ENCODE data around the gene ARHGAP22. TPM values are rescaled to one million over a fixed set of nuclear protein-coding genes. Genes with fewer than 3 reads are reported as not detected.

The ARHGAP22 gene
- polyA plus RNA-seq, 1 donor from 2014 or later: 0.15 TPM

DNA sequence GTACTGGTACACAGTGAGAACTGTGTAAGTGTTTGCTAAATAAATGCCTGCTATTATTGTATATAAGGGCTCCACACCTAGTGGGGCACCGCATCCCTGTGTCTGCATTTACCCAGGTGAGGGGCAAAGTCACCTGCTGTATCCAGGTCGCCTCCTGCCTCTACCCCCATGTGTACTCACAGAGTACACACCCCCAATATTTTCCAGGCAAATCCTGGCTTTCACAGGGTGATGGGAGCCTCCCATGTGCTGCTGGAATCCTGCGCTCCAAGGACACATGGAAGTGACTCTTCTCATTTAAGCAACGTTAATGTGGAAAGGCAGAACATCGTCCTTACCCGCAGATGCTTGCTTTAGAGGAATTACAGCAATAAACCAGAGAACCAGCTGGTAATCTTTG is 48.2 kb downstream of the ARHGAP22 start:
- no peak overlapping the region for H2AFZ ChIP-seq (ENCODE audit: low read depth, low read length)
- no peak overlapping the region for H3K9ac ChIP-seq (ENCODE audit: low read length)
- H3K27ac ChIP-seq (ENCODE audit: low read length): no peak overlapping the region
- H3K4me3 ChIP-seq (ENCODE audit: low read length): no peak overlapping the region
- no peaks in the 10 kb centered on the region for H3K27me3 ChIP-seq (ENCODE audit: insufficient read depth, low read depth, low read length)
- TF ChIP-seq TAF1 (IDR thresholded peaks at IDR 0.05; ENCODE audit: low read depth) (no peak), RAD21 (conservative IDR thresholded peaks at IDR 0.05) (no peak), EP300 (conservative IDR thresholded peaks at IDR 0.05; ENCODE audit: poor library complexity, severe bottlenecking) (no peak), MXI1 (conservative IDR thresholded peaks at IDR 0.05; ENCODE audit: poor library complexity, severe bottlenecking) (no peak), SMC3 (conservative IDR thresholded peaks at IDR 0.05; ENCODE audit: poor library complexity) (no peak), EZH2 (IDR thresholded peaks at IDR 0.05; ENCODE audit: borderline replicate concordance, insufficient read depth, low read length, poor library complexity, severe bottlenecking) (no peak), POLR2AphosphoS5 (IDR thresholded peaks at IDR 0.05) (no peak)
- TF ChIP-seq, protein P1, sequence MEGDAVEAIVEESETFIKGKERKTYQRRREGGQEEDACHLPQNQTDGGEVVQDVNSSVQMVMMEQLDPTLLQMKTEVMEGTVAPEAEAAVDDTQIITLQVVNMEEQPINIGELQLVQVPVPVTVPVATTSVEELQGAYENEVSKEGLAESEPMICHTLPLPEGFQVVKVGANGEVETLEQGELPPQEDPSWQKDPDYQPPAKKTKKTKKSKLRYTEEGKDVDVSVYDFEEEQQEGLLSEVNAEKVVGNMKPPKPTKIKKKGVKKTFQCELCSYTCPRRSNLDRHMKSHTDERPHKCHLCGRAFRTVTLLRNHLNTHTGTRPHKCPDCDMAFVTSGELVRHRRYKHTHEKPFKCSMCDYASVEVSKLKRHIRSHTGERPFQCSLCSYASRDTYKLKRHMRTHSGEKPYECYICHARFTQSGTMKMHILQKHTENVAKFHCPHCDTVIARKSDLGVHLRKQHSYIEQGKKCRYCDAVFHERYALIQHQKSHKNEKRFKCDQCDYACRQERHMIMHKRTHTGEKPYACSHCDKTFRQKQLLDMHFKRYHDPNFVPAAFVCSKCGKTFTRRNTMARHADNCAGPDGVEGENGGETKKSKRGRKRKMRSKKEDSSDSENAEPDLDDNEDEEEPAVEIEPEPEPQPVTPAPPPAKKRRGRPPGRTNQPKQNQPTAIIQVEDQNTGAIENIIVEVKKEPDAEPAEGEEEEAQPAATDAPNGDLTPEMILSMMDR (IDR thresholded peaks at IDR 0.05; ENCODE audit: poor library complexity, severe bottlenecking): no peak
- TF ChIP-seq, protein P2, sequence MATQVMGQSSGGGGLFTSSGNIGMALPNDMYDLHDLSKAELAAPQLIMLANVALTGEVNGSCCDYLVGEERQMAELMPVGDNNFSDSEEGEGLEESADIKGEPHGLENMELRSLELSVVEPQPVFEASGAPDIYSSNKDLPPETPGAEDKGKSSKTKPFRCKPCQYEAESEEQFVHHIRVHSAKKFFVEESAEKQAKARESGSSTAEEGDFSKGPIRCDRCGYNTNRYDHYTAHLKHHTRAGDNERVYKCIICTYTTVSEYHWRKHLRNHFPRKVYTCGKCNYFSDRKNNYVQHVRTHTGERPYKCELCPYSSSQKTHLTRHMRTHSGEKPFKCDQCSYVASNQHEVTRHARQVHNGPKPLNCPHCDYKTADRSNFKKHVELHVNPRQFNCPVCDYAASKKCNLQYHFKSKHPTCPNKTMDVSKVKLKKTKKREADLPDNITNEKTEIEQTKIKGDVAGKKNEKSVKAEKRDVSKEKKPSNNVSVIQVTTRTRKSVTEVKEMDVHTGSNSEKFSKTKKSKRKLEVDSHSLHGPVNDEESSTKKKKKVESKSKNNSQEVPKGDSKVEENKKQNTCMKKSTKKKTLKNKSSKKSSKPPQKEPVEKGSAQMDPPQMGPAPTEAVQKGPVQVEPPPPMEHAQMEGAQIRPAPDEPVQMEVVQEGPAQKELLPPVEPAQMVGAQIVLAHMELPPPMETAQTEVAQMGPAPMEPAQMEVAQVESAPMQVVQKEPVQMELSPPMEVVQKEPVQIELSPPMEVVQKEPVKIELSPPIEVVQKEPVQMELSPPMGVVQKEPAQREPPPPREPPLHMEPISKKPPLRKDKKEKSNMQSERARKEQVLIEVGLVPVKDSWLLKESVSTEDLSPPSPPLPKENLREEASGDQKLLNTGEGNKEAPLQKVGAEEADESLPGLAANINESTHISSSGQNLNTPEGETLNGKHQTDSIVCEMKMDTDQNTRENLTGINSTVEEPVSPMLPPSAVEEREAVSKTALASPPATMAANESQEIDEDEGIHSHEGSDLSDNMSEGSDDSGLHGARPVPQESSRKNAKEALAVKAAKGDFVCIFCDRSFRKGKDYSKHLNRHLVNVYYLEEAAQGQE (IDR thresholded peaks at IDR 0.05; ENCODE audit: borderline replicate concordance): no peak
- no peaks in the 10 kb centered on the region for H3F3A ChIP-seq (ENCODE audit: insufficient read depth, low read length, poor library complexity, severe bottlenecking)
- H3K36me3 ChIP-seq (ENCODE audit: insufficient read depth, low read length): no peaks in the 10 kb centered on the region
- H3K9me2 ChIP-seq (ENCODE audit: insufficient read depth, low read length): no peaks in the 10 kb centered on the region
- H3K79me2 ChIP-seq (replicated peaks; ENCODE audit: insufficient read depth, low read length): no peaks in the 10 kb centered on the region
- no peaks in the 10 kb centered on the region for H3K9me3 ChIP-seq (ENCODE audit: low read length)
- no peaks in the 10 kb centered on the region for H4K20me1 ChIP-seq (ENCODE audit: insufficient read depth)
- H3K4me2 ChIP-seq (ENCODE audit: low read length): no peak overlapping the region

DNA sequence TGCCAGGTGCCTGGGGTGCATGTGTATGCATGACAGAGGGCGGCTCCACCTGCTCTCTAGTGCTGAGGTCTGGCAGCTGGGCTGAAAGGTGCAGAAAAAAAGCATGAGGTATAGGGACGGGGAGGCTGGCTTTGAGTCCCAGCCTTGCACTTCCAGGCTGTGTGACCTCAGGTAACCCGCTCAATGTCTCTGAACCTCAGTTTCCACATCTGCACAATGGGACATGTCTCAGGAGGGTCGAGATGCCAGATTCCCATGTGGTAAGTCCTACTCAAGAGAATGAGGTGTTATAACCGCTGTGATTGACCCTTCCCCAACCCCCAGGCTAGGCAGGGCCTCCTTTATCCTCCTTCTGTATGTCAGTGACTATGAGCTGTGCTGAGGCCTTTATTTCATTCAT is 48.8 kb downstream of the ARHGAP22 start:
- Histone ChIP-seq H3K79me2 (replicated peaks; ENCODE audit: insufficient read depth, low read length) (no peaks in the 10 kb centered on the region), H3K27ac (ENCODE audit: low read length) (no peak overlapping the region)
- TF ChIP-seq RAD21 (conservative IDR thresholded peaks at IDR 0.05) (no peak), SMC3 (conservative IDR thresholded peaks at IDR 0.05; ENCODE audit: poor library complexity) (no peak), MXI1 (conservative IDR thresholded peaks at IDR 0.05; ENCODE audit: poor library complexity, severe bottlenecking) (no peak), POLR2AphosphoS5 (IDR thresholded peaks at IDR 0.05) (no peak), EP300 (conservative IDR thresholded peaks at IDR 0.05; ENCODE audit: poor library complexity, severe bottlenecking) (no peak), EZH2 (IDR thresholded peaks at IDR 0.05; ENCODE audit: borderline replicate concordance, insufficient read depth, low read length, poor library complexity, severe bottlenecking) (no peak), TAF1 (IDR thresholded peaks at IDR 0.05; ENCODE audit: low read depth) (no peak)
- TF ChIP-seq, protein P1 (IDR thresholded peaks at IDR 0.05; ENCODE audit: poor library complexity, severe bottlenecking): no peak
- TF ChIP-seq, protein P2 (IDR thresholded peaks at IDR 0.05; ENCODE audit: borderline replicate concordance): no peak

More for the DNA sequence above, 48.8 kb downstream of the ARHGAP22 start:
- Histone ChIP-seq H3K9ac (ENCODE audit: low read length) (no peak overlapping the region), H3K27me3 (ENCODE audit: insufficient read depth, low read depth, low read length) (no peaks in the 10 kb centered on the region), H3K4me2 (ENCODE audit: low read length) (no peak overlapping the region), H3K4me3 (ENCODE audit: low read length) (no peak overlapping the region), H3K9me3 (ENCODE audit: low read length) (no peaks in the 10 kb centered on the region), H3K9me2 (ENCODE audit: insufficient read depth, low read length) (no peaks in the 10 kb centered on the region), H4K20me1 (ENCODE audit: insufficient read depth) (no peaks in the 10 kb centered on the region), H2AFZ (ENCODE audit: low read depth, low read length) (no peak overlapping the region), H3F3A (ENCODE audit: insufficient read depth, low read length, poor library complexity, severe bottlenecking) (no peaks in the 10 kb centered on the region), H3K36me3 (ENCODE audit: insufficient read depth, low read length) (no peaks in the 10 kb centered on the region)

All from neural cell (in vitro differentiated cells).